Upper lobe of right lung (tissue), 1 donor: Measurements from ENCODE around the gene LRIG2. TPM values are rescaled to one million over a fixed set of nuclear protein-coding genes. Genes with fewer than 3 reads are reported as not detected.
A peak's percentile ranks its signal among the peaks of the same experiment; 100 is the strongest.

Experiments used
- ATAC-seq: fragments of 200-7000 bp; cut with Tn5 transposase; one replicate; pipeline ENCODE4 v1.9.1; 2020; ENCODE audit warnings: mild to moderate bottlenecking, moderate library complexity
- DNase-seq: peaks from one replicate; pipeline ENCODE4 v3.0.0-alpha.2; 2020
- H3K27ac ChIP-seq: fragments of 200-600 bp; one replicate; pipeline ENCODE4 v1.8.0; 2022
- H3K27me3 ChIP-seq: fragments of 200-600 bp; one replicate; pipeline ENCODE4 v1.8.0; 2022; ENCODE audit warnings: mild to moderate bottlenecking
- H3K36me3 ChIP-seq: fragments of 200-600 bp; one replicate; pipeline ENCODE4 v1.8.0; 2022
- H3K4me1 ChIP-seq: fragments of 200-600 bp; one replicate; pipeline ENCODE4 v1.8.0; 2022
- H3K4me3 ChIP-seq: fragments of 200-600 bp; one replicate; pipeline ENCODE4 v1.8.0; 2022; ENCODE audit warnings: mild to moderate bottlenecking
- H3K9me3 ChIP-seq: fragments of 200-600 bp; one replicate; pipeline ENCODE4 v1.8.0; 2022
- intact Hi-C: fragments of 100-400 bp; cut with DNase I; formaldehyde crosslinking; loops from one replicate; pipeline ENCODE4 v1.11.0; 2022
- total RNA-seq: library from RNA; stranded (reverse); fragmentation: NEBNext Ultra II Directional; extraction: Animal tissue kit (Norgen Biotek cat#: 25700); gene quantifications from one replicate; pipeline ENCODE4 v1.2.1, GENCODE V29; 2021
- TF ChIP-seq, protein P1 (sequence below): fragments of 200-600 bp; IDR thresholded peaks from one replicate; pipeline ENCODE4 v1.8.0; 2022; ENCODE audit warnings: antibody characterized with exemption
- donor health status: DM: no; HTN: yes; CAD: no; lungs with severe emphysema.

Gene LRIG2
- total RNA-seq, 1 donor from 2014 or later, result 10.9 TPM

- H3K4me3 ChIP-seq, result no peak overlapping the region
- H3K36me3 ChIP-seq, result no peaks in the 10 kb centered on the region
- TF ChIP-seq, protein P1, sequence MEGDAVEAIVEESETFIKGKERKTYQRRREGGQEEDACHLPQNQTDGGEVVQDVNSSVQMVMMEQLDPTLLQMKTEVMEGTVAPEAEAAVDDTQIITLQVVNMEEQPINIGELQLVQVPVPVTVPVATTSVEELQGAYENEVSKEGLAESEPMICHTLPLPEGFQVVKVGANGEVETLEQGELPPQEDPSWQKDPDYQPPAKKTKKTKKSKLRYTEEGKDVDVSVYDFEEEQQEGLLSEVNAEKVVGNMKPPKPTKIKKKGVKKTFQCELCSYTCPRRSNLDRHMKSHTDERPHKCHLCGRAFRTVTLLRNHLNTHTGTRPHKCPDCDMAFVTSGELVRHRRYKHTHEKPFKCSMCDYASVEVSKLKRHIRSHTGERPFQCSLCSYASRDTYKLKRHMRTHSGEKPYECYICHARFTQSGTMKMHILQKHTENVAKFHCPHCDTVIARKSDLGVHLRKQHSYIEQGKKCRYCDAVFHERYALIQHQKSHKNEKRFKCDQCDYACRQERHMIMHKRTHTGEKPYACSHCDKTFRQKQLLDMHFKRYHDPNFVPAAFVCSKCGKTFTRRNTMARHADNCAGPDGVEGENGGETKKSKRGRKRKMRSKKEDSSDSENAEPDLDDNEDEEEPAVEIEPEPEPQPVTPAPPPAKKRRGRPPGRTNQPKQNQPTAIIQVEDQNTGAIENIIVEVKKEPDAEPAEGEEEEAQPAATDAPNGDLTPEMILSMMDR, result no peak
- peaks cover 8% of the 10 kb centered on the region for H3K4me1 ChIP-seq
- intact Hi-C loops, result loop anchor here (10.0 kb wide), 1 partner anchor 538 kb away; no protein-coding TSS in a partner anchor
- no peak for DNase-seq
- H3K27me3 ChIP-seq, result no peaks in the 10 kb centered on the region
- H3K9me3 ChIP-seq, result no peaks in the 10 kb centered on the region
- no peak overlapping the region for H3K27ac ChIP-seq
- ATAC-seq, result no peak
Measured at GRCh38 chr1:113136476-113136875, 63.5 kb downstream of the LRIG2 start.

- H3K9me3 ChIP-seq, result no peaks in the 10 kb centered on the region
- TF ChIP-seq, protein P1, result no peak
- H3K4me1 ChIP-seq, result peaks cover 19% of the 10 kb centered on the region
- ATAC-seq (no peak), DNase-seq (no peak)
- no peaks in the 10 kb centered on the region for H3K27me3 ChIP-seq
- intact Hi-C loops, result loop anchor here (10.0 kb wide), 1 partner anchor 537 kb away; no protein-coding TSS in a partner anchor
- no peak overlapping the region for H3K27ac ChIP-seq
- H3K4me3 ChIP-seq, result no peak overlapping the region
- no peaks in the 10 kb centered on the region for H3K36me3 ChIP-seq
Measured at GRCh38 chr1:113137563-113137962, 64.6 kb downstream of the LRIG2 start.

GRCh38 chr1:113138778-113139177 is 65.8 kb downstream of the LRIG2 start:
- Histone ChIP-seq H3K9me3 (no peaks in the 10 kb centered on the region), H3K4me1 (peaks cover 24% of the 10 kb centered on the region), H3K4me3 (no peak overlapping the region), H3K36me3 (no peaks in the 10 kb centered on the region), H3K27ac (no peak overlapping the region), H3K27me3 (no peaks in the 10 kb centered on the region)
- ATAC-seq (no peak), DNase-seq (no peak)
- TF ChIP-seq, protein P1, result no peak
- intact Hi-C loops, result loop anchor here (10.0 kb wide), 1 partner anchor 536 kb away; no protein-coding TSS in a partner anchor

- Histone ChIP-seq H3K4me1 (peaks cover 24% of the 10 kb centered on the region), H3K36me3 (no peaks in the 10 kb centered on the region), H3K27me3 (no peaks in the 10 kb centered on the region), H3K4me3 (no peak overlapping the region), H3K9me3 (no peaks in the 10 kb centered on the region), H3K27ac (no peak overlapping the region)
- intact Hi-C loops, result no loop called here
- DNase-seq, result no peak
- TF ChIP-seq, protein P1, result no peak
- no peak for ATAC-seq
Measured at GRCh38 chr1:113140176-113140575, 67.2 kb downstream of the LRIG2 start.

DNA sequence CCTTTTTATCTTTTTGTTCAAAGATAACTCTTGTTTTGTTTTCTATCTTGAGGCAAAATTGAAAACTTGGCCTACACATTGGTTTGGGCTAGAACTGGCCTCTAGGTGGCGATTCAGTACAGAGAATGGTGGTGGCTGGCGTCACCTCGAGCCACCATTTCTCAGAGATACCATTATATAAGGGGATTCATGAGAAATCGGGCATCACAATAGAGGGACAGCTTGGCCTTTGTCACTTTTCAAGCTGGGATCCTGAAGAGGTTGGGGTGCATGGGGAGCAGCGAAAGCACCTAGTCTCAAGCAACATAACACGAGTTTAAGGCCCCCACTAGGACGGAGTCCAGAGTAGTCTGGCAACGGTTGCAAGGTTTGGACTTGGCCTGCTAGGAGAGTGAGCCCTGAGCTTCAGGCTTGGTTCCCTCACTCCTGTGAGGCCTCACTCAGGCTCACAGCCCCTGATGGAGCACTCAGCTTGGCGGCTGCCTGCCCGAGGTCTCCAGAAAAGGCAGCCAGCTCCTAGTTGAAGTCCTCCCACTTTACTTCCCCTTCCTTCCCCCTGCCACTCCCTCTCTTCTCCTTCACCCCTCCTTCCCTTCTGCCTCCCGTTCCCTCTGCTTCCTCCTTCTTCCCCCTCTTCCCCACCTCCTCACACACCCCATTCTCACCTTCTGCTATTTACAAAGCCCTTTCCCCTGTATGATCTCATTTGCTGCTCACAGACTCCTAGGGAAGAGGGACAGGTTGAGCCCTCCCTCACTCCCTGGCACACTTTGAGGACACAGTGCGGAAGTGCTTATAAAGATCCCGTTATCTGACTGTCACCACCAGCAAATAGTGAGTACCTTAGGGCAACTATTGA is 67.8 kb downstream of the LRIG2 start:
- ATAC-seq (peak; percentile 90), DNase-seq (peak; percentile 64)
- H3K27ac ChIP-seq, result no peak overlapping the region
- H3K36me3 ChIP-seq, result no peaks in the 10 kb centered on the region
- H3K4me3 ChIP-seq, result no peak overlapping the region
- H3K27me3 ChIP-seq, result no peaks in the 10 kb centered on the region
- H3K9me3 ChIP-seq, result no peaks in the 10 kb centered on the region
- H3K4me1 ChIP-seq, result peaks cover 24% of the 10 kb centered on the region
- intact Hi-C loops, result no loop called here
- TF ChIP-seq, protein P1, result peak; percentile 78
